ENCODE data around the gene MLC1.
A peak's percentile ranks its signal among the peaks of the same experiment; 100 is the strongest.

Gene MLC1

DNA sequence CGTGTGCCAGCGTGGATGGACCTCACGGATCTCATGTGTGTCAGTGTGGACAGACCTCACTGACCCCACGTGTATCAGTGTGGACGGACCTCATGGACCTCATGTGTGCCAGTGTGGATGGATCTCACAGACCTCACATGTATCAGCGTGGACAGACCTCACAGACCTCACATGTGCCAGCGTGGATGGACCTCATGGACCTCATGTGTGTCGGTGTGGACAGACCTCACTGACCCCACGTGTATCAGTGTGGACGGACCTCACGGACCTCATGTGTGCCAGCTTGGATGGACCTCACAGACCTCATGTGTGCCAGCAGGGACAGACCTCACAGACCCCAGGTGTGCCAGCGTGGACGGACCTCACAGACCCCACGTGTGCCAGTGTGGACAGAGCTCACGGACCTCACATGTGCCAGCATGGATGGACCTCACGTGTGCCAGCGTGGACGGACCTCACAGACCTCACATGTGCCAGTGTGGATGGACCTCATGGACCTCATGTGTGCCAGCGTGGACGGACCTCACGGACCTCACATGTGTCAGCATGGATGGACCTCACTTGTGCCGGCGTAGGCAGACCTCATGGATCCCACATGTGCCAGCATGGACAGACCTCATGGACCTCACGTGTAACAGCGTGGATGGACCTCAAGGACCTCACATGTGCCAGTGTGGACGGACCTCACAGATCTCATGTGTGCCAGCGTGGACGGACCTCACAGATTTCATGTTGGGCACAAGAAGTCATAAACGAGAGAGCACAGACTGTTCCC, 45.4 kb downstream of the MLC1 start:
- no peak for DNase-seq

- DNase-seq = no peak
Measured at GRCh38 chr22:50035976-50036724, 49.1 kb downstream of the MLC1 start.

- no peak for DNase-seq
Measured at GRCh38 chr22:50035131-50035881, 49.9 kb downstream of the MLC1 start.

DNA sequence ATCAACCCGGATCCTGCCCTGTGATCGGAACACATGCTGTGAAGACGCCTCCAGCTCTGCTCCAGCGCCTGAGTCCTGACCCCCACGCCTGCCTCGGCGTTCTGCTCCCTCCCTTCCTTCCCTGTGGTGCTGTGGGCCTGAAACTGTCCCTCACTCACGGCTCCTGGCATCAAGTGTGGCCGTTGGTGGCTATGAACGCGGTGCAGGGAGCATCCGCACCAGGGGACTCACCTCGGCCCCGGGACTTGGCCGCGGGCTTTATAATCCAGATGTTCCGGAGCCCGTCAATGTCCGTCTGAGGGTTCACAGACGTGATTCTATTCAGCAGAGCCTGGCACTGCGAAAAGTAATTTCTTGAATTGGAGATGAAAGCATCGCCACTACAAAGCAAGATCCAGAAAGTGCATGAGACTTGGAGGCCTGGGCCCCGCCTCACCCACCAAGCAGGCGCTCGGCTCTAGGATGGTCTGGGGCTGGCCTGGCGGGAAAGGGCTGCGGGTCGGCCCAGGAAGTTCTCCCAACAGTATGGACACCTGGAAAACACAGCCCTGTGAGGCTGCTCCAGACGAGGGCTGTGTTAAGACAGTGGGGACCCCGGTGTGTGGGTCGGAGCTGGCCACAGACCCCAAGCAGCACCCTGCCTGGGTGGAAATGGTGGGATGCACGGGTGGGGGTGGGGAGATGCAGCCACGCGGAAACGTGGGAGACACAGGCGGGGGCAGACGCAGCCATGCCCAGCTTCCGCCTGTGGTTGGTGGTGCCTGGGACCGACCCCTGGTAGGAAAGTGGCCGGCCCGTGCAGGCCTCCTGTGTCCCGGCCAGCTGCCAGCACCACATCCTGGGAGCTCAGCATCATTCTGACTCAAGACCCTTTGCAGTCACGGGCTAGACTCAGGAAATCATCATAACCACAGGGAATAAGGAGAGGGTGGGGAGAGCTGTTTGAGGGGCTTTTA, 50.8 kb downstream of the MLC1 start:
- DNase-seq = no peak

DNA sequence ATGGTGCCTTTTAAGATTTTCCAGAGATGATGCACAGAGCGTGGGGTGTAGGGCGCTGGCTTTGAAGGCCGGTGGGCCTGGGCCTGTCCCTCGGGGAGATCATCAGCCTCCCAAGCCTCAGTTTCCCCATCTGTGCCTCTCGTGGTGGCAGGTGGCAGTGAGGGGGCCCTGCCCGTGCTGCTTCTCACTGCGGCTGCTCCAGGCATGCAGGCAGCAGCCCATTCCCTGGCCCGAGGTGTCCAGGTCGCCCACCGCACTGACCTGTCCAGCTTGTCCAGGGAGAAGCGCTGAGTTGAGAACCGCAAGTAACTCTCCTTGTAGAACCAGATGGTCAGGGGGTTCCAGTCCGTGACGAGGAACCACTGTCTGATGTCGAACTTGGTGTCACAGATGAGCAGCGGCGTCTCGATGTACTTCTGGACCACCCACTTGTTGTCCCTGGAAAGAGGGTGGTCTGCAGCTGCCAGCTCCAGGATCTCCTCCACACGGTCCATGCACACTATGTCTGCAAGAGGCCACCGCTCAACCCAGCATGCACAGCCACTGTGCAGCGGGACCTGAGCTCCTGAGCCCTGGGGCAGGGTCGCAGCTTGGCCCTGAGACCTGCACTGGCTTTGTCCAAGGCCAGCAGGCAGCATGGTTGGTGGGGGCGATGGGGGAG, 52.2 kb downstream of the MLC1 start:
- DNase-seq = no peak

GRCh38 chr22:50032109-50032871, 52.9 kb downstream of the MLC1 start:
- DNase-seq = no peak

- no peak for DNase-seq
Measured at GRCh38 chr22:50031189-50032091, 53.8 kb downstream of the MLC1 start.

DNA sequence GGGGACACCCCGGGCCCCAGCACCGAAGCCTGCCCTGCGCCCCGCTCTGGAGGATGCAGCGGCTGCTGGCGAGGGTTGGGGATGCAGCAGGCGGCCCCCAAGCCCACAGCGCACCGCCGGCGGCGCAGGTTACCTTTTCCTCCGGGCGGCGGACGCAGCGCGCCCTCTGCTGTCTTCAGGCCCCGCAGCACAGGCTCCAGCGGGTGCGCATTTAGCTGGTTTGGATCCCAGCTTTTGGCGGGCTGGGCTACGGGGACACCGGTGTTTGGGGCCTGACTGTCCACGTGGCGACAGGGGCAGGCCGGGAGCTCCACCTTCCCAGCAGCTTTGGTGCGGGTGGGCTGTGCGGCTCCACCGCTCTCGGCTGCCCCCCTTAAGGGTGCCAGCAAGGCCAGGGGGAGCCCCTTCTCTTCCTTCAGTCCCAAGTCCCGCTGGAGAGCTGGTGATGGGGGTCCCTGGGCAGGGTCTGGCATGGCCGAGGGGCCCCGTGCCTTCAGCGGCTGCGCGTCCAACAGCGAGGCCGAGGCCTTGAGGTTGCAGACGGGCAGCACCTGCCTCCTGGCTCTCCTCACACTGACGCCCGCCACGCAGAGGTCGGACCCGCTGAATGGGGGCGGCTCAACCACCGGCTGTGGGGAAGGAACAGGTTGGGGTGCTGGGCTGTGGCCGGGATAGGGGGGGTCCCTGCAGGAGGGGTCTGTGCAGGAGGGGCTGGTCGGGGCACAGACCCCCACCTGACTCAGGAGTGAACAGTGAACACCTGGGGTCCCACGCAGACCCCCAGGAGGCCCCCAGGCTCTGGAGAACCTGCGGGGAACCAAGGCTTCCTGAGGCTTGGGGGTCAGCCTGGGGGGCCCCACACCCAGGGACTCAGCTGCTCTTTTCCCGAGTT, 54.7 kb downstream of the MLC1 start:
- DNase-seq = peak in 44 of 56 donors; percentile 6 to 74 (median 28)

- peak in 35 of 56 donors; percentile 4 to 79 (median 32) for DNase-seq
Measured at GRCh38 chr22:50027639-50028537, 57.3 kb downstream of the MLC1 start.

DNA sequence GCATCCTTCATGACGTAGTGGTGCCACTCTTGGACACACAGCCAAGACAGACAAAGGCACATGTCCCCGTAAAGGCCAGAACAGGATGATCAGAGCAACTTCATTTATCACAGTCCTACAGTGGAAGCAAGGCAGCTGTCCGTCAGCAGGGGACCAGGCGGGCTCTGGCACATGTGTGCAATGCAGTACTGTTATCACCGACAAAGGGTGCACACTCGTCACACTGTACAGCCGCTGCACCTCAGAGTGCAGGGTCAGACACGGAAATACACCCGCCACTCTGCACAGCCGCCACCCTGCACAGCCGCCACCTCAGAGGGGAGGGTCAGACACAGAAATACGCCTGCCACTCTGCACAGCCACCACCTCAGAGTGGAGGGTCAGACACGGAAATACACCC, 59.2 kb downstream of the MLC1 start:
- no peak for DNase-seq

- peak in 3 of 56 donors; percentile 1 to 19 (median 8) for DNase-seq
Measured at GRCh38 chr22:50022171-50022819, 62.9 kb downstream of the MLC1 start.

- DNase-seq = no peak
Measured at GRCh38 chr22:50020606-50021005, 64.6 kb downstream of the MLC1 start.

DNA sequence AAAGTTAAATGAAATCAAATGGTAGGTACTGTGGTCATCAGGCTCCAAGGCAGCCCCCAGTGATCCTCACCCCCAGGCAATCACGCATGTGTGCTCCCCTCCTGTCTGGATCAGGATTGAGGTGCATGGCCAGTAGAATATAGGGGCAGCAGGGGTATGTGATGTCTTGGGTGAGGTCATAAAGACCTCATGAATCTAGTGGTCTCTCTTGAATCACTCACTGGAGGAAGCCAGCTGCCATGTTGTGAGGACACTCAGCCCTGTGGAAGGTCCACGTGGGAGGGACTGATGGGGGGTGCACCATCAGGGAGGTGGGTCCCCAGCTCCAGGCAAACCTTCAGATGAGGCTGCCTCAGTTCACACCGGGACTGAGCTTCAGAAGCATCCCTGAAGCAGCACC, 65.9 kb downstream of the MLC1 start:
- no peak for DNase-seq

DNA sequence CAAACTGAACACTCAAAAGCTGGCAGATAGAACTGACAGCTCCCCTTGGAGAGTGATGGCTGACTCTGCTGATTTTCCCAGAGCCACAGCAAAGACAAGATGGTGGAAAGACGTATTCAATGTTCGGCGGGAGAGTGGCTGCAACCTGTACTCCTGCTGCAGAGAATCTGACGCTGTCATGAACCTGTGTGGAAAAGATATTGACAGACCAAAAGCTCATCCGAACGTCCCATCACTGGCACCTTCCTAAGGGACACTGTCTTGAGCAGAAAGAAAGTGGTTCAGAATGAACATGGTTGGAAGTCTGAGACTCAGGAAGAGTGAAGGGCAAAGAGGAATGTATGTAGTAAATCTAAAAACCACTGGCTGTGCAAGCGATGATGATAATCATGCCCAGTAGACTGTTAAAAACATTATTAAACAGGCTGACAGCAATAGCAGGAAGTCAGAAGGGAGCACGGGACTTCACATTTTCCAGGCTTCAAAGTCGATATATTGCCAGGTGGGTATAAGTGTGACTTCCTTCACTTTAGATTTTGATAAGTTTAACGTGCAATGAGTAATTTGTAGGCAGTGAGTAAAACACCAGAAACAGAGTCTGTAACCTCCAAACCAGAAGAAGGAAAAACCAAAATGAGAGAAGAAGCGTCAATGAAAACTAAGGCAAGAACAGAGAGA, 66.5 kb downstream of the MLC1 start:
- no peak for DNase-seq

- no peak for DNase-seq
Measured at GRCh38 chr22:50017701-50018224, 67.5 kb downstream of the MLC1 start.

Measured in nucleus accumbens (tissue), 56 donors.